ENCODE measurements around the gene EDEM3. TPM values are rescaled to one million over a fixed set of nuclear protein-coding genes. Genes with fewer than 3 reads are reported as not detected.

EDEM3 gene
- total and polyA plus RNA-seq, 9 donors: 7.1 to 22.7 (median 18.5) TPM

DNA sequence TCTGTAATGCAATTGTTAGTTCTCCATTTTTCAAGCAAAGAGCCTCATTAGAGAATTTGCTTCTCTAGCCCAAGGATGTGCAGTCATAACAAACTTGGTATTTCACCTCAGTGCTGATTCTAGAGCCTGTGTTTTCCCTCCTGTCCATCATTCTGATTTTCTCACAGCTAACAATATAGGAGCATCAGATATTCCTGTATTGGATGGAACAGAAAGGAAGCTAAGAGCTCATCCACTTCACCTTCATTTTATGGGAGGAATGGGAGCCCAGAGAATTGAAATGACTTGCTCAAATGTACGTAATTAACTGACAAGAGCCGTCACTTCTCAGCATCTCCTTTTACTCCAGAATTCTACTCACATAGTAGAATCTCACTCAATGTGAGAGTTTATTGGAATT is 96.6 kb downstream of the EDEM3 start:
- intact Hi-C loops (cut with DNase I): no loop called here
- H3K4me3 ChIP-seq: no peak overlapping the region
- H3K27ac ChIP-seq: no peak overlapping the region
- WGBS, 3 donors: 94 to 96% (median 95%) methylated on average over 2 of the region's 2 CpGs
- no peaks in the 10 kb centered on the region for H3K36me3 ChIP-seq
- no peaks in the 10 kb centered on the region for H3K27me3 ChIP-seq
- no peak for DNase-seq
- no peaks in the 10 kb centered on the region for H3K4me1 ChIP-seq (ENCODE audit: insufficient read depth)
- H3K9me3 ChIP-seq: no peaks in the 10 kb centered on the region
- TF ChIP-seq EP300 (IDR thresholded peaks at IDR 0.05): no peak
- no peak for TF ChIP-seq POLR2A (IDR thresholded peaks at IDR 0.05)
- TF ChIP-seq, protein P1, sequence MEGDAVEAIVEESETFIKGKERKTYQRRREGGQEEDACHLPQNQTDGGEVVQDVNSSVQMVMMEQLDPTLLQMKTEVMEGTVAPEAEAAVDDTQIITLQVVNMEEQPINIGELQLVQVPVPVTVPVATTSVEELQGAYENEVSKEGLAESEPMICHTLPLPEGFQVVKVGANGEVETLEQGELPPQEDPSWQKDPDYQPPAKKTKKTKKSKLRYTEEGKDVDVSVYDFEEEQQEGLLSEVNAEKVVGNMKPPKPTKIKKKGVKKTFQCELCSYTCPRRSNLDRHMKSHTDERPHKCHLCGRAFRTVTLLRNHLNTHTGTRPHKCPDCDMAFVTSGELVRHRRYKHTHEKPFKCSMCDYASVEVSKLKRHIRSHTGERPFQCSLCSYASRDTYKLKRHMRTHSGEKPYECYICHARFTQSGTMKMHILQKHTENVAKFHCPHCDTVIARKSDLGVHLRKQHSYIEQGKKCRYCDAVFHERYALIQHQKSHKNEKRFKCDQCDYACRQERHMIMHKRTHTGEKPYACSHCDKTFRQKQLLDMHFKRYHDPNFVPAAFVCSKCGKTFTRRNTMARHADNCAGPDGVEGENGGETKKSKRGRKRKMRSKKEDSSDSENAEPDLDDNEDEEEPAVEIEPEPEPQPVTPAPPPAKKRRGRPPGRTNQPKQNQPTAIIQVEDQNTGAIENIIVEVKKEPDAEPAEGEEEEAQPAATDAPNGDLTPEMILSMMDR (IDR thresholded peaks at IDR 0.05): no peak

DNA sequence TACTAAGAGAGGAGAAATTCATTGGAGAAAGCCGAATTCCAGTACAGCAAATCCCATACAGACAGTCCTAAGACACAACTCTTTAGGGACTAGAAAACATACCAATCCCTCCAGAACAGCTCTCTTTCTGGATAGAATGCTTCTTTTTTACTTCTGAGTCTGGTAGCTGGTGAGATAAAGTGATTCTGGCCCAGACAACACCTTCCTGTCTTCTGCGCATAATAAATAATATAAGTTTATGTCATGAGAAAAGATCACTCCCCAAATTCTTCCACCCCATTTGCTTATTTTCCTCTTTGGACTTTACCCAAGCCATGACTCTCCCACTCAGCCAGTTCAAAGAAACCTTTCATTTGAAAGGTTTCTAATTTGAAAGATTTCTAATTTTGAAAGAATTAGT is 98.4 kb downstream of the EDEM3 start:
- no peak overlapping the region for H3K4me3 ChIP-seq
- intact Hi-C loops (cut with DNase I): no loop called here
- no peaks in the 10 kb centered on the region for H3K4me1 ChIP-seq (ENCODE audit: insufficient read depth)
- 77 to 96% (median 91%) methylated on average over 2 of the region's 2 CpGs for WGBS, 3 donors
- TF ChIP-seq POLR2A (IDR thresholded peaks at IDR 0.05) (no peak), EP300 (IDR thresholded peaks at IDR 0.05) (no peak)
- TF ChIP-seq, protein P1 (IDR thresholded peaks at IDR 0.05): no peak
- DNase-seq: no peak
- no peaks in the 10 kb centered on the region for H3K27me3 ChIP-seq
- H3K36me3 ChIP-seq: no peaks in the 10 kb centered on the region
- H3K9me3 ChIP-seq: no peaks in the 10 kb centered on the region
- H3K27ac ChIP-seq: no peak overlapping the region

DNA sequence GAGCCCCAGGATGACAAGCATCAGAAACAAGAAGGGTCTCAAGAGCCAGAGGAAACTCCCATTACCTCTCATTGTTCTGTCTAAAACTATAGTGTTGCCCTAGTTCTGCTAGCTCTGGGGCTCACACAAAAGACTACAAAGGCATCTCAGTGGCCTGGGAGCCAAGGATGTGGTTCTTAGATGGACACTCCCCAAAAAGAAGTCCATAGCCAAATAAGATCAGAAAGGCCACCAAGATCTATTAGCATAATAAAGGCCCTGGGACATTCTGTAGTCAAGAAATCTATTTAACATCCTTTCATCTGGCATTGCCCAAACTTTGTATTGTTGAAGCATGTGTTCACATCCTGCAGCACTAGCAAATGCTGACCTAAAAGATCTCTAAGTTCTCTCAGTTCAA is 99.5 kb downstream of the EDEM3 start:
- no peaks in the 10 kb centered on the region for H3K4me1 ChIP-seq (ENCODE audit: insufficient read depth)
- H3K27me3 ChIP-seq: no peaks in the 10 kb centered on the region
- H3K27ac ChIP-seq: no peak overlapping the region
- H3K9me3 ChIP-seq: no peaks in the 10 kb centered on the region
- TF ChIP-seq EP300 (IDR thresholded peaks at IDR 0.05): no peak
- TF ChIP-seq POLR2A (IDR thresholded peaks at IDR 0.05): no peak
- TF ChIP-seq, protein P1 (IDR thresholded peaks at IDR 0.05): no peak
- intact Hi-C loops (cut with DNase I): no loop called here
- no peak for DNase-seq
- no peaks in the 10 kb centered on the region for H3K36me3 ChIP-seq
- H3K4me3 ChIP-seq: no peak overlapping the region

DNA sequence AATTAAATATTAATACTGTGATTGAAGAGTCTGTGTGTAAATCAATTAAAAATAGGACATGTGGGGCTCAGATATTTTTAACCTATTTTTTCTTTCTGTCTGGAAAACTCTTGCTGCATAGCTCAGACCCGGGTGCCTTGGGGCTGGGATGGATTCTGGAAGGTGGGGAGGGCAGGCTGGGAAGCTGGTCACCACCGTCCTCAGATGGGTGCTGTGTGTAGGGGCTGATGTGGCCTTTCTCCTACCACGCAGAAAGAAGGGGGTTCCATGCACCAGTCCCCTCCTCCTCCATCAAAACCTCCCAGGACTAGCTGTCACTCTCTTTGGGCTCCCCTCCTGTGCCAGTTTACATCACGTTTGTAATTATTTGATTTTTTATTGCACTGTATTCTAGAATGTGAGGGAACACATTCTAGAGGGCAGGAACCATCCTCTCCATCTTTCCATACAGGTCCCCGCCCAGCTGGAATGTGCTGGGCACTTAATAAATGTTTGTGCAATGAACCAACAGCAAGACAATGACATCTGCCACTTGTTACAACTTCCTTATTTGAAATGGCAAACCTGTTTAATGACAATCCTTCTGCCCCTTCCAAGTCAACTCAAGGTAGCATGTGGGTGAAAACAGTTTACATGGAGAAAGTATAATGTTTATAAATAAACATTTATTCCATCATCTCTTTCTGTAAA is 104.3 kb downstream of the EDEM3 start:
- intact Hi-C loops (cut with DNase I): no loop called here

DNA sequence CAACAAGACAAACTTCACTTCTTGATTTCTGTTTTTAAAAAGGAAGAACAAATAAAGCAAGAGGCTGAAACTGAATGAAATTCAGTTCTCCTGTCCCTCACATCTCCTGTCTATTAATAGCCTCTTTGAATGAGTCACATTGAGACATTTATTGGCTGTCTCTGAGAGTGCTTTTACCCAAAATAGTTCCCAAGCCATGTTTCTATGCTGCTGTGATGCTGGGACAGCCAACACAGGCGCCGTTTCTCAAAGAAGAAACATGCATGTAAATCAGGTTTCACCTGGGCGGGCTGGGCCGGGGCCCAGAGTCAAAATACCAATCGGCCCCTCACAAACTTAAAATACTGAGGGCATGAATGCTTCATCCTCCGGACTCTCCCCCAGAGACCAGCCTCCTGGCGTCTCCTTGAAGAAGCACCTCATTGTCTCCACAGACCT is 105.2 kb downstream of the EDEM3 start:
- TF ChIP-seq, protein P1 (IDR thresholded peaks at IDR 0.05): no peak
- no peak for TF ChIP-seq EP300 (IDR thresholded peaks at IDR 0.05)
- no peak for TF ChIP-seq POLR2A (IDR thresholded peaks at IDR 0.05)
- WGBS, 3 donors: 88 to 90% (median 89%) methylated on average over 7 of the region's 7 CpGs
- no peak for DNase-seq
- no peaks in the 10 kb centered on the region for H3K27me3 ChIP-seq
- no peaks in the 10 kb centered on the region for H3K4me1 ChIP-seq (ENCODE audit: insufficient read depth)
- intact Hi-C loops (cut with DNase I): no loop called here
- no peaks in the 10 kb centered on the region for H3K9me3 ChIP-seq
- H3K36me3 ChIP-seq: no peaks in the 10 kb centered on the region
- H3K27ac ChIP-seq: no peak overlapping the region
- no peak overlapping the region for H3K4me3 ChIP-seq

More for the DNA sequence above, 104.3 kb downstream of the EDEM3 start:
- H3K9me3 ChIP-seq: no peaks in the 10 kb centered on the region
- no peaks in the 10 kb centered on the region for H3K36me3 ChIP-seq
- H3K4me3 ChIP-seq: no peak overlapping the region
- DNase-seq: no peak
- H3K27me3 ChIP-seq: no peaks in the 10 kb centered on the region
- no peak for TF ChIP-seq POLR2A (IDR thresholded peaks at IDR 0.05)
- no peak for TF ChIP-seq EP300 (IDR thresholded peaks at IDR 0.05)
- 71 to 83% (median 78%) methylated on average over 5 of the region's 5 CpGs for WGBS, 3 donors
- no peak overlapping the region for H3K27ac ChIP-seq
- no peaks in the 10 kb centered on the region for H3K4me1 ChIP-seq (ENCODE audit: insufficient read depth)
